HG02981 (cell line): Measurements from ENCODE around the gene UBE2S.

Experiments
- ATAC-seq: cut with Tn5 transposase; IDR thresholded peaks from one replicate; pipeline ENCODE4 v1.9.1; 2021; ENCODE audit warnings: mild to moderate bottlenecking, moderate library complexity; ENCODE audit not compliant: unreplicated experiment

The UBE2S gene

GRCh38 chr19:55384920-55385723, 22.5 kb downstream of the UBE2S start:
- peak; percentile 54 for ATAC-seq

GRCh38 chr19:55384131-55384919, 23.3 kb downstream of the UBE2S start, which contains the start of gene TMEM238:
Gene TMEM238, minus strand, starts transcription at chr19:55384292. Its CDS starts 33 bp downstream, at chr19:55384259.
- no peak for ATAC-seq

- ATAC-seq = no peak
These were observed 24.1 kb downstream of the UBE2S start for GRCh38 chr19:55383279-55384130.

GRCh38 chr19:55382522-55383054, 25.0 kb downstream of the UBE2S start:
- ATAC-seq = no peak

GRCh38 chr19:55382013-55382412, 25.6 kb downstream of the UBE2S start:
- no peak for ATAC-seq

- no peak for ATAC-seq
These were observed 28.4 kb downstream of the UBE2S start for GRCh38 chr19:55379174-55379573.

GRCh38 chr19:55377356-55378131, 30.0 kb downstream of the UBE2S start:
- no peak for ATAC-seq

- no peak for ATAC-seq
These were observed 31.2 kb downstream of the UBE2S start, which contains the start of gene TMEM190 for GRCh38 chr19:55376241-55376933. Gene TMEM190, plus strand, starts transcription at chr19:55376826. Its CDS starts 28 bp downstream, at chr19:55376854.

- no peak for ATAC-seq
These were observed 33.4 kb downstream of the UBE2S start for GRCh38 chr19:55373993-55374757.

GRCh38 chr19:55373306-55373992, 34.1 kb downstream of the UBE2S start:
- ATAC-seq = no peak

GRCh38 chr19:55372316-55373081, 35.1 kb downstream of the UBE2S start:
- no peak for ATAC-seq

GRCh38 chr19:55370305-55370988, 37.1 kb downstream of the UBE2S start, which contains the start of gene IL11:
Gene IL11, minus strand, starts transcription at chr19:55370463. Its CDS starts 153 bp downstream, at chr19:55370310.
- ATAC-seq = no peak

- no peak for ATAC-seq
These were observed 37.8 kb downstream of the UBE2S start for GRCh38 chr19:55369653-55370304.

GRCh38 chr19:55368701-55369563, 38.7 kb downstream of the UBE2S start:
- no peak for ATAC-seq

GRCh38 chr19:55368106-55368505, 39.5 kb downstream of the UBE2S start:
- no peak for ATAC-seq
